Thymus (tissue), 11 donors: ENCODE results near the gene LHPP. TPM values are rescaled to one million over a fixed set of nuclear protein-coding genes. Genes with fewer than 3 reads are reported as not detected.
A peak's percentile ranks its signal among the peaks of the same experiment; 100 is the strongest.

Experiments used
- DNase-seq, 9 donors: peaks; one replicate each; pipeline ENCODE4 v3.0.0-alpha.2; 2013; ENCODE audit warnings: low spot score in 9 of 9, low read depth in 6 of 9, missing footprints in 1 of 9
- H3K27ac ChIP-seq, 2 donors: one replicate each; pipeline ENCODE4 v1.5.1; 2013; ENCODE audit warnings: control low read depth in 1 of 2, low read depth in 1 of 2, low read length in 1 of 2, mild to moderate bottlenecking in 1 of 2, moderate library complexity in 1 of 2
- H3K27me3 ChIP-seq, 2 donors: one replicate each; pipeline ENCODE4 v1.5.1; 2013; ENCODE audit warnings: low read length in 1 of 2; ENCODE audit not compliant: control insufficient read depth in 2 of 2, insufficient read depth in 1 of 2
- H3K36me3 ChIP-seq, 2 donors: one replicate each; pipeline ENCODE4 v1.5.1; 2013; ENCODE audit warnings: low read length in 1 of 2, mild to moderate bottlenecking in 1 of 2, moderate library complexity in 1 of 2; ENCODE audit not compliant: control insufficient read depth in 2 of 2, insufficient read depth in 2 of 2
- H3K4me1 ChIP-seq, 2 donors: one replicate each; pipeline ENCODE4 v1.5.1; 2013; ENCODE audit warnings: low read length in 2 of 2; ENCODE audit not compliant: control insufficient read depth in 2 of 2, insufficient read depth in 2 of 2
- H3K4me3 ChIP-seq, 2 donors: one replicate each; pipeline ENCODE4 v1.5.1; 2013; ENCODE audit warnings: low read length in 2 of 2, control low read depth in 1 of 2, mild to moderate bottlenecking in 1 of 2
- H3K9me3 ChIP-seq, 2 donors: one replicate each; pipeline ENCODE4 v1.5.1; 2013; ENCODE audit warnings: low read length in 1 of 2, mild to moderate bottlenecking in 1 of 2; ENCODE audit not compliant: control insufficient read depth in 2 of 2, insufficient read depth in 1 of 2
- WGBS: extraction: QIAGEN DNeasy Blood & Tissue Kit; methylation state at CpG from one replicate; pipeline ENCODE4 v1.1.7; 2013; 5-methylcytosine and 5-hydroxymethylcytosine counted together
- polyA plus RNA-seq: library from polyadenylated mRNA; stranded (reverse); fragments of 200-250 nt; gene quantifications from one replicate; pipeline ENCODE4 v1.2.3, GENCODE V29; 2013
- total RNA-seq: library from RNA; stranded (reverse); fragments of 120-200 nt; gene quantifications from one replicate; pipeline ENCODE4 v1.2.4, GENCODE V29; 2013
- donor health status: healthy.

Gene LHPP
- total and polyA plus RNA-seq, 2 donors, result 6.3 to 13.5 TPM

GRCh38 chr10:124539935-124540641 lies 78.5 kb downstream of the LHPP start:
- peak in 4 of 9 donors; percentile 53 to 73 (median 62) for DNase-seq
- H3K9me3 ChIP-seq, result no peaks in the 10 kb centered on the region
- WGBS, result 35% methylated on average over 26 of the region's 26 CpGs
- no peaks in the 10 kb centered on the region for H3K27me3 ChIP-seq
- H3K36me3 ChIP-seq, result no peaks in the 10 kb centered on the region
- H3K27ac ChIP-seq, result peak overlapping the region; percentile 17 to 56
- H3K4me3 ChIP-seq, result no peak overlapping the region
- H3K4me1 ChIP-seq, result peaks cover 23 to 55% of the 10 kb centered on the region in 2 donors

GRCh38 chr10:124541076-124541903 lies 79.7 kb downstream of the LHPP start:
- no peak for DNase-seq
- Histone ChIP-seq H3K4me3 (no peak overlapping the region), H3K27me3 (no peaks in the 10 kb centered on the region), H3K4me1 (peaks cover 27 to 55% of the 10 kb centered on the region in 2 donors), H3K27ac (no peak overlapping the region), H3K36me3 (no peaks in the 10 kb centered on the region), H3K9me3 (no peaks in the 10 kb centered on the region)
- WGBS, result 85% methylated on average over 23 of the region's 23 CpGs

- Histone ChIP-seq H3K4me3 (no peak overlapping the region), H3K27me3 (no peaks in the 10 kb centered on the region), H3K27ac (no peak overlapping the region), H3K36me3 (no peaks in the 10 kb centered on the region), H3K4me1 (peaks cover 32 to 58% of the 10 kb centered on the region in 2 donors), H3K9me3 (no peaks in the 10 kb centered on the region)
- 82% methylated on average over 3 of the region's 3 CpGs for WGBS
- DNase-seq, result no peak
These were observed 80.7 kb downstream of the LHPP start for GRCh38 chr10:124542336-124542735.

GRCh38 chr10:124543146-124543545 lies 81.5 kb downstream of the LHPP start:
- 88% methylated on average over 13 of the region's 13 CpGs for WGBS
- Histone ChIP-seq H3K4me1 (peaks cover 34 to 64% of the 10 kb centered on the region in 2 donors), H3K27ac (no peak overlapping the region), H3K9me3 (no peaks in the 10 kb centered on the region), H3K36me3 (no peaks in the 10 kb centered on the region), H3K27me3 (no peaks in the 10 kb centered on the region), H3K4me3 (no peak overlapping the region)
- no peak for DNase-seq

GRCh38 chr10:124543971-124544370 lies 82.3 kb downstream of the LHPP start:
- Histone ChIP-seq H3K4me3 (no peak overlapping the region), H3K27me3 (no peaks in the 10 kb centered on the region), H3K9me3 (no peaks in the 10 kb centered on the region), H3K4me1 (peaks cover 40 to 70% of the 10 kb centered on the region in 2 donors), H3K36me3 (no peaks in the 10 kb centered on the region), H3K27ac (no peak overlapping the region)
- no peak for DNase-seq
- WGBS, result 97% methylated on average over 12 of the region's 12 CpGs

GRCh38 chr10:124544711-124545110 lies 83.1 kb downstream of the LHPP start:
- Histone ChIP-seq H3K9me3 (no peaks in the 10 kb centered on the region), H3K4me3 (no peak overlapping the region), H3K27me3 (no peaks in the 10 kb centered on the region), H3K4me1 (peaks cover 40 to 70% of the 10 kb centered on the region in 2 donors), H3K36me3 (no peaks in the 10 kb centered on the region), H3K27ac (no peak overlapping the region)
- peak in 1 of 9 donors; percentile 43 for DNase-seq
- 62% methylated on average over 16 of the region's 16 CpGs for WGBS

GRCh38 chr10:124545351-124546054 lies 83.9 kb downstream of the LHPP start:
- Histone ChIP-seq H3K27ac (no peak overlapping the region), H3K27me3 (no peaks in the 10 kb centered on the region), H3K9me3 (no peaks in the 10 kb centered on the region), H3K4me3 (no peak overlapping the region), H3K4me1 (peaks cover 36 to 67% of the 10 kb centered on the region in 2 donors), H3K36me3 (no peaks in the 10 kb centered on the region)
- 20% methylated on average over 23 of the region's 23 CpGs for WGBS
- peak in 1 of 9 donors; percentile 62 for DNase-seq

GRCh38 chr10:124546055-124546369 lies 84.4 kb downstream of the LHPP start:
- no peak for DNase-seq
- 45% methylated on average over 9 of the region's 9 CpGs for WGBS
- Histone ChIP-seq H3K36me3 (no peaks in the 10 kb centered on the region), H3K9me3 (no peaks in the 10 kb centered on the region), H3K27ac (no peak overlapping the region), H3K4me1 (peaks cover 36 to 66% of the 10 kb centered on the region in 2 donors), H3K4me3 (no peak overlapping the region), H3K27me3 (no peaks in the 10 kb centered on the region)
